ENCODE results near the gene BRD3.

The BRD3 gene

DNA sequence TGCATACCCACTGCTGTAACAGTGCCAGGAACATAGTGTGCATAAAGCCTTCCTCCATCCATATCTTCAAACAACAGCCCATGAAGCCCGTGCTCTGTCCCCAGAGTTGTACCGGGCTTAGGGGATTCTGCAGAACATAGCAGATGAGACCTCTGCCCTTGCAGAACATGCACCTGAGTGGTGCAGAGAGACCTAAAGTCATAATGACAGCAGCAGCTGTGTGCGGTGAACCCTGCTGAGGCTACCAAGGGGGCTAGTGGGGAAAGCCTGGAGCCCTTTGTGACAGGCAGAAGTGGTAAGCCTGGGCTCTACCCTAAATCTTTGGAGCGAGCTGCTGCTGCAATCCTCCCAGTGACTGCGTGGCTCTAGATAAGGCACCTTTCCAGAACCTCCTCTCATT is 32.2 kb upstream of the BRD3 start:
- Histone ChIP-seq H3K4me1 (no peaks in the 10 kb centered on the region), H3K4me3 (no peak overlapping the region), H3K36me3 (no peaks in the 10 kb centered on the region), H3K27ac (no peak overlapping the region), H3K27me3 (peaks cover 0 to 26% of the 10 kb centered on the region in 2 donors), H3K9me3 (no peaks in the 10 kb centered on the region)
- intact Hi-C loops (cut with DNase I; ENCODE audit: low total_unique reads), result no loop called here
- DNase-seq, result no peak
- TF ChIP-seq, protein P1, sequence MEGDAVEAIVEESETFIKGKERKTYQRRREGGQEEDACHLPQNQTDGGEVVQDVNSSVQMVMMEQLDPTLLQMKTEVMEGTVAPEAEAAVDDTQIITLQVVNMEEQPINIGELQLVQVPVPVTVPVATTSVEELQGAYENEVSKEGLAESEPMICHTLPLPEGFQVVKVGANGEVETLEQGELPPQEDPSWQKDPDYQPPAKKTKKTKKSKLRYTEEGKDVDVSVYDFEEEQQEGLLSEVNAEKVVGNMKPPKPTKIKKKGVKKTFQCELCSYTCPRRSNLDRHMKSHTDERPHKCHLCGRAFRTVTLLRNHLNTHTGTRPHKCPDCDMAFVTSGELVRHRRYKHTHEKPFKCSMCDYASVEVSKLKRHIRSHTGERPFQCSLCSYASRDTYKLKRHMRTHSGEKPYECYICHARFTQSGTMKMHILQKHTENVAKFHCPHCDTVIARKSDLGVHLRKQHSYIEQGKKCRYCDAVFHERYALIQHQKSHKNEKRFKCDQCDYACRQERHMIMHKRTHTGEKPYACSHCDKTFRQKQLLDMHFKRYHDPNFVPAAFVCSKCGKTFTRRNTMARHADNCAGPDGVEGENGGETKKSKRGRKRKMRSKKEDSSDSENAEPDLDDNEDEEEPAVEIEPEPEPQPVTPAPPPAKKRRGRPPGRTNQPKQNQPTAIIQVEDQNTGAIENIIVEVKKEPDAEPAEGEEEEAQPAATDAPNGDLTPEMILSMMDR (IDR thresholded peaks at IDR 0.05), result no peak

DNA sequence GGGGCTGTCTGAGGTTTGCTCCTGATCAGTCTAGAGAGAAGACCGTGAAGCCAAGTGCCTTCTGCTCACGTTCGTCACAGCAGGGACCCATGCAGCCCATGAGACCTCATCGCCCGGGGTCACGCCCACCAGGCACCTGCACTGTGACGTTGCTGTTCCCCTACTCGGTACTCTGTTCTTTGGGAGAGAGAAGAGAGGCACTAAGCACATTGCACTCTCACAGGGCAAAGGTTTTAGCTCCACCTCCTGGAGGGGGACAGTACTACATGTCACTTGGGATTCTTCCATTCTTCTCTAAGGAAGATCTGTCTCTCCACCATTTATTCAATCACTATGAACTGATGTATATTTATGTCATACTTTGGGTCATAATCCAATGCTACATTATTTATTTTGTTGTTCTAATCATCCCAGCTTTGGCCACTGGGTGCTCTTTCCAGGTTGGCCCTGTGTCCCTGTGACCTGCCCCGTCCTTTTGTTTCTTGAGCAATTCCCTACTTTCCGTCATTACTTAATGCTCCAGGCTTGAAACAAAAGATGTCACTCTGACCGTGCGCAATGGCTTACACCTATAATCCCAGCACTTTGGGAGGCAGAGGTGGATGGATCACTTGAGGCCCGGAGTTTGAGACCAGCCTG is 31.4 kb upstream of the BRD3 start:
- H3K36me3 ChIP-seq, result no peaks in the 10 kb centered on the region
- no peak overlapping the region for H3K4me3 ChIP-seq
- DNase-seq, result no peak
- no peak overlapping the region for H3K27ac ChIP-seq
- intact Hi-C loops (cut with DNase I; ENCODE audit: low total_unique reads), result no loop called here
- peaks cover 0 to 25% of the 10 kb centered on the region in 2 donors for H3K27me3 ChIP-seq
- no peaks in the 10 kb centered on the region for H3K4me1 ChIP-seq
- TF ChIP-seq, protein P1 (IDR thresholded peaks at IDR 0.05), result peak; percentile 32 to 36
- H3K9me3 ChIP-seq, result no peaks in the 10 kb centered on the region

GRCh38 chr9:134089972-134090371 is 22.1 kb upstream of the BRD3 start:
- no peaks in the 10 kb centered on the region for H3K4me1 ChIP-seq
- TF ChIP-seq, protein P1 (IDR thresholded peaks at IDR 0.05), result no peak
- H3K4me3 ChIP-seq, result no peak overlapping the region
- no peak overlapping the region for H3K27ac ChIP-seq
- H3K9me3 ChIP-seq, result peaks cover 0 to 12% (median 0%) of the 10 kb centered on the region in 3 donors
- DNase-seq, result no peak
- intact Hi-C loops (cut with DNase I; ENCODE audit: low total_unique reads), result no loop called here
- H3K27me3 ChIP-seq, result peaks cover 0 to 13% of the 10 kb centered on the region in 2 donors
- H3K36me3 ChIP-seq, result no peaks in the 10 kb centered on the region

- DNase-seq, result no peak
Measured at GRCh38 chr9:134088063-134088725, 20.4 kb upstream of the BRD3 start.

GRCh38 chr9:134085674-134086073 is 17.8 kb upstream of the BRD3 start:
- H3K27ac ChIP-seq, result no peak overlapping the region
- no peaks in the 10 kb centered on the region for H3K4me1 ChIP-seq
- TF ChIP-seq, protein P1 (IDR thresholded peaks at IDR 0.05), result no peak
- peaks cover 0 to 3% (median 0%) of the 10 kb centered on the region in 3 donors for H3K9me3 ChIP-seq
- peaks cover 0 to 20% of the 10 kb centered on the region in 2 donors for H3K27me3 ChIP-seq
- no peak for DNase-seq
- H3K4me3 ChIP-seq, result no peak overlapping the region
- H3K36me3 ChIP-seq, result no peaks in the 10 kb centered on the region
- intact Hi-C loops (cut with DNase I; ENCODE audit: low total_unique reads), result no loop called here

More at GRCh38 chr9:134088063-134088725, 20.4 kb upstream of the BRD3 start:
- Histone ChIP-seq H3K27me3 (peaks cover 0 to 9% of the 10 kb centered on the region in 2 donors), H3K9me3 (peaks cover 0 to 12% (median 0%) of the 10 kb centered on the region in 3 donors), H3K4me1 (no peaks in the 10 kb centered on the region), H3K27ac (no peak overlapping the region), H3K36me3 (no peaks in the 10 kb centered on the region), H3K4me3 (no peak overlapping the region)
- intact Hi-C loops (cut with DNase I; ENCODE audit: low total_unique reads), result no loop called here
- TF ChIP-seq, protein P1 (IDR thresholded peaks at IDR 0.05), result no peak
